Trophoblast cell (in vitro differentiated cells and primary cell): ENCODE results near the gene MRPL11.

Experiments used
- DNase-seq, 2 donors: peaks; one replicate each; pipeline ENCODE4 v3.0.0-alpha.2; 2016
- H2AFZ ChIP-seq: 2 replicates; pipeline ENCODE4 v1.6.1; 2013; ENCODE audit warnings: low read length, moderate library complexity, mild to moderate bottlenecking; ENCODE audit not compliant: insufficient read depth, poor library complexity
- H2AK5ac ChIP-seq: 2 replicates; pipeline ENCODE4 v1.6.1; 2013; ENCODE audit warnings: mild to moderate bottlenecking, low read length
- H2BK120ac ChIP-seq: 2 replicates; pipeline ENCODE4 v1.6.1; 2013; ENCODE audit warnings: low read length, mild to moderate bottlenecking, moderate library complexity; ENCODE audit not compliant: insufficient read depth, poor library complexity
- H2BK12ac ChIP-seq: 2 replicates; pipeline ENCODE4 v1.6.1; 2013; ENCODE audit warnings: mild to moderate bottlenecking, low read length, moderate library complexity
- H2BK5ac ChIP-seq: 2 replicates; pipeline ENCODE4 v1.6.1; 2013; ENCODE audit warnings: low read length, low read depth, moderate library complexity, mild to moderate bottlenecking; ENCODE audit not compliant: poor library complexity
- H3K14ac ChIP-seq: 2 replicates; pipeline ENCODE4 v1.6.1; 2013; ENCODE audit warnings: mild to moderate bottlenecking, low read length
- H3K18ac ChIP-seq: 2 replicates; pipeline ENCODE4 v1.6.1; 2013; ENCODE audit warnings: mild to moderate bottlenecking, low read length
- H3K23ac ChIP-seq: 2 replicates; pipeline ENCODE4 v1.6.1; 2013; ENCODE audit warnings: low read length
- H3K27ac ChIP-seq: 2 replicates; pipeline ENCODE4 v1.5.1; 2013; ENCODE audit warnings: low read depth, mild to moderate bottlenecking, inconsistent platforms, low read length, moderate library complexity
- H3K27me3 ChIP-seq: 2 replicates; pipeline ENCODE4 v1.6.1; 2013; ENCODE audit warnings: inconsistent platforms, mild to moderate bottlenecking, low read length, moderate library complexity; ENCODE audit not compliant: insufficient read depth
- H3K36me3 ChIP-seq, 2 experiments: 1 replicate in 1 of 2; 2 replicates in 1 of 2; pipeline ENCODE4 v1.6.1; 2013; ENCODE audit warnings: low read length in 2 of 2, mild to moderate bottlenecking in 2 of 2, moderate library complexity in 1 of 2; ENCODE audit not compliant: insufficient read depth in 2 of 2, control insufficient read depth in 1 of 2
- H3K4ac ChIP-seq: 2 replicates; pipeline ENCODE4 v1.6.1; 2013; ENCODE audit warnings: low read depth, mild to moderate bottlenecking, low read length, moderate library complexity
- H3K4me1 ChIP-seq, 2 experiments: 1 replicate in 1 of 2; 2 replicates in 1 of 2; pipeline ENCODE4 v1.6.1; 2013; ENCODE audit warnings: low read length in 2 of 2, mild to moderate bottlenecking in 2 of 2, moderate library complexity in 1 of 2; ENCODE audit not compliant: insufficient read depth in 2 of 2, control insufficient read depth in 1 of 2
- H3K4me2 ChIP-seq: 2 replicates; pipeline ENCODE4 v1.6.1; 2013; ENCODE audit warnings: inconsistent platforms, mild to moderate bottlenecking, low read length, moderate library complexity
- H3K4me3 ChIP-seq: 2 replicates; pipeline ENCODE4 v1.5.1; 2013; ENCODE audit warnings: mild to moderate bottlenecking, low read depth, low read length, inconsistent platforms
- H3K79me1 ChIP-seq: one replicate; pipeline ENCODE4 v1.6.1; 2013; ENCODE audit warnings: low read length
- H3K79me2 ChIP-seq: 2 replicates; pipeline ENCODE4 v1.6.1; 2013; ENCODE audit warnings: low read length, mild to moderate bottlenecking; ENCODE audit not compliant: control insufficient read depth, insufficient read depth, poor library complexity
- H3K9ac ChIP-seq: 2 replicates; pipeline ENCODE4 v1.6.1; 2013; ENCODE audit warnings: mild to moderate bottlenecking, low read length
- H3K9me3 ChIP-seq: 2 replicates; pipeline ENCODE4 v1.6.1; 2013; ENCODE audit warnings: low read depth, mild to moderate bottlenecking, control low read depth, inconsistent platforms, low read length; ENCODE audit not compliant: insufficient read depth
- H4K12ac ChIP-seq: 2 replicates; pipeline ENCODE4 v1.6.1; 2013; ENCODE audit warnings: low read depth, mild to moderate bottlenecking, low read length, moderate library complexity
- H4K8ac ChIP-seq: 2 replicates; pipeline ENCODE4 v1.6.1; 2013; ENCODE audit warnings: low read depth, mild to moderate bottlenecking, low read length, moderate library complexity
- H4K91ac ChIP-seq: one replicate; pipeline ENCODE4 v1.6.1; 2013; ENCODE audit warnings: low read depth, mild to moderate bottlenecking, low read length, moderate library complexity
- WGBS: extraction: QIAGEN DNeasy Blood & Tissue Kit; methylation state at CpG from one replicate; pipeline ENCODE4 v1.1.7; 2013; ENCODE audit warnings: missing lambda C conversion rate; ENCODE audit not compliant: insufficient read length, insufficient coverage; ENCODE audit errors: extremely low coverage; 5-methylcytosine and 5-hydroxymethylcytosine counted together

MRPL11 gene

GRCh38 chr11:66408488-66409214 lies 30.0 kb downstream of the MRPL11 start:
- no peak overlapping the region for H2BK12ac ChIP-seq
- no peak overlapping the region for H3K18ac ChIP-seq
- H3K27me3 ChIP-seq, result no peaks in the 10 kb centered on the region
- H4K91ac ChIP-seq, result no peak overlapping the region
- no peaks in the 10 kb centered on the region for H3K36me3 ChIP-seq
- H3K14ac ChIP-seq, result no peak overlapping the region
- H4K12ac ChIP-seq, result no peak overlapping the region
- peaks cover 2% of the 10 kb centered on the region for H3K9me3 ChIP-seq
- no peak overlapping the region for H3K27ac ChIP-seq
- H2BK5ac ChIP-seq, result no peak overlapping the region
- no peaks in the 10 kb centered on the region for H3K79me1 ChIP-seq
- peak overlapping the region; percentile 36 for H3K9ac ChIP-seq
- no peak overlapping the region for H3K4ac ChIP-seq
- H2BK120ac ChIP-seq, result no peak overlapping the region
- H3K79me2 ChIP-seq, result no peaks in the 10 kb centered on the region
- peaks cover 0 to 2% of the 10 kb centered on the region in 2 experiments for H3K4me1 ChIP-seq
- DNase-seq, result peak; percentile 69 to 94
- peak overlapping the region; percentile 58 for H3K4me3 ChIP-seq
- H2AFZ ChIP-seq, result peak overlapping the region; percentile 46
- no peak overlapping the region for H3K23ac ChIP-seq
- no CpG with 5 or more reads among the region's 63 CpGs for WGBS
- H4K8ac ChIP-seq, result no peak overlapping the region
- H3K4me2 ChIP-seq, result peak overlapping the region; percentile 93
- no peak overlapping the region for H2AK5ac ChIP-seq

- Histone ChIP-seq H4K91ac (no peak overlapping the region), H3K36me3 (no peaks in the 10 kb centered on the region), H4K12ac (no peak overlapping the region), H4K8ac (no peak overlapping the region), H3K18ac (no peak overlapping the region), H3K9me3 (peaks cover 2% of the 10 kb centered on the region), H3K9ac (no peak overlapping the region), H3K4me2 (no peak overlapping the region), H3K27ac (no peak overlapping the region), H2AFZ (no peak overlapping the region), H2BK5ac (no peak overlapping the region), H2BK12ac (no peak overlapping the region), H3K4me3 (no peak overlapping the region), H3K4ac (no peak overlapping the region), H3K27me3 (no peaks in the 10 kb centered on the region), H3K79me2 (no peaks in the 10 kb centered on the region), H3K4me1 (peaks cover 0 to 2% of the 10 kb centered on the region in 2 experiments), H2BK120ac (no peak overlapping the region), H3K79me1 (no peaks in the 10 kb centered on the region), H2AK5ac (no peak overlapping the region), H3K14ac (no peak overlapping the region), H3K23ac (no peak overlapping the region)
- no CpG with 5 or more reads among the region's 5 CpGs for WGBS
- DNase-seq, result no peak
These were observed 31.0 kb downstream of the MRPL11 start for GRCh38 chr11:66407651-66408050.

DNA sequence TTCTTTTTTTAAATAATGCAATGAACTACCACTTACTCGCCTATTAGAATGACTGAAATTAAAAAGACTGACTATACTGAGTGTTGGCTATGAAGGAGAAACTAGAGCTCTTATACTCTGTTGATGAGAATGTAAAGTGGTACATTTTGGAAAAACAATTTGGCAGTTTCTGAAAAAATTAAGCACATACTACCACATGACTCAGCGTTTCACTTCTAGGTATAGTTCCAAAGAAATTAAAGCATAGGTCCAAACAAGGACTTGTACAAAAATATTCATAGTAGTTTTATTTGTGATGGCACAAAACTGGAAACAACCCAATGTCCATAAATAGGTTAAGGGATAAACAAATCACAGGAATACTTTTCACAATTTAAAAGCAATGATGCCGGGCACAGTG lies 44.7 kb downstream of the MRPL11 start:
- H3K27me3 ChIP-seq, result no peaks in the 10 kb centered on the region

GRCh38 chr11:66391322-66391721 lies 47.3 kb downstream of the MRPL11 start:
- Histone ChIP-seq H3K23ac (no peak overlapping the region), H2BK5ac (no peak overlapping the region), H3K27ac (no peak overlapping the region), H3K4me2 (no peak overlapping the region), H2BK120ac (no peak overlapping the region), H3K9me3 (no peaks in the 10 kb centered on the region), H3K14ac (no peak overlapping the region), H3K4me3 (no peak overlapping the region), H3K36me3 (no peaks in the 10 kb centered on the region), H3K79me2 (no peaks in the 10 kb centered on the region), H2AK5ac (no peak overlapping the region), H2BK12ac (no peak overlapping the region), H3K27me3 (no peaks in the 10 kb centered on the region), H3K79me1 (no peaks in the 10 kb centered on the region), H4K12ac (no peak overlapping the region), H3K18ac (no peak overlapping the region), H4K91ac (no peak overlapping the region), H2AFZ (no peak overlapping the region), H4K8ac (no peak overlapping the region), H3K9ac (no peak overlapping the region), H3K4ac (no peak overlapping the region), H3K4me1 (no peaks in the 10 kb centered on the region)
- no peak for DNase-seq
- no CpG with 5 or more reads among the region's 6 CpGs for WGBS

More for the DNA sequence above, 44.7 kb downstream of the MRPL11 start:
- H4K8ac ChIP-seq, result no peak overlapping the region
- H4K91ac ChIP-seq, result no peak overlapping the region
- no peak overlapping the region for H3K14ac ChIP-seq
- H3K79me1 ChIP-seq, result no peaks in the 10 kb centered on the region
- H3K23ac ChIP-seq, result no peak overlapping the region
- no peak overlapping the region for H2BK5ac ChIP-seq
- H2AFZ ChIP-seq, result no peak overlapping the region
- no peak overlapping the region for H2BK12ac ChIP-seq
- no peak overlapping the region for H3K4me2 ChIP-seq
- no peaks in the 10 kb centered on the region for H3K9me3 ChIP-seq
- no peak overlapping the region for H3K18ac ChIP-seq
- WGBS, result no CpG with 5 or more reads among the region's 3 CpGs
- no peak overlapping the region for H4K12ac ChIP-seq
- H3K9ac ChIP-seq, result no peak overlapping the region
- H2BK120ac ChIP-seq, result no peak overlapping the region
- no peaks in the 10 kb centered on the region for H3K36me3 ChIP-seq
- H3K4me1 ChIP-seq, result no peaks in the 10 kb centered on the region
- H3K4me3 ChIP-seq, result no peak overlapping the region
- no peaks in the 10 kb centered on the region for H3K79me2 ChIP-seq
- no peak overlapping the region for H2AK5ac ChIP-seq
- no peak overlapping the region for H3K27ac ChIP-seq
- DNase-seq, result no peak
- no peak overlapping the region for H3K4ac ChIP-seq
